Neural cell (in vitro differentiated cells): ENCODE measurements around the gene SEPTIN1. TPM values are rescaled to one million over a fixed set of nuclear protein-coding genes. Genes with fewer than 3 reads are reported as not detected.
A peak's percentile ranks its signal among the peaks of the same experiment; 100 is the strongest.

Source experiments
- H2AFZ ChIP-seq: fragments of 200-600, 300-800 bp; sonication (generic), shearing (Covaris generic); 2 replicates; pipeline ENCODE4 v1.6.0; 2014; ENCODE audit warnings: low read depth, mild to moderate bottlenecking, antibody characterized with exemption, low read length, moderate library complexity
- H3F3A ChIP-seq: fragments of 200-600 bp; shearing (Covaris generic); 2 replicates; pipeline ENCODE4 v1.6.1; 2016; ENCODE audit warnings: mild to moderate bottlenecking, moderate library complexity, mixed read lengths, antibody characterized with exemption, low read length; ENCODE audit not compliant: insufficient read depth, poor library complexity, severe bottlenecking
- H3K27ac ChIP-seq: fragments of 200-600, 300-800 bp; sonication (generic), shearing (Covaris generic); 2 replicates; pipeline ENCODE4 v1.5.1; 2014; ENCODE audit warnings: mild to moderate bottlenecking, low read length, moderate library complexity
- H3K27me3 ChIP-seq: fragments of 300-800, 200-600 bp; sonication (generic), shearing (Covaris generic); 2 replicates; pipeline ENCODE4 v1.6.0; 2014; ENCODE audit warnings: mild to moderate bottlenecking, low read depth, low read length, moderate library complexity; ENCODE audit not compliant: insufficient read depth
- H3K36me3 ChIP-seq: fragments of 300-800, 200-600 bp; sonication (generic), shearing (Covaris generic); 2 replicates; pipeline ENCODE4 v1.5.1; 2014; ENCODE audit warnings: mild to moderate bottlenecking, antibody characterized with exemption, low read length, moderate library complexity; ENCODE audit not compliant: insufficient read depth
- H3K4me2 ChIP-seq: fragments of 300-800, 200-600 bp; sonication (generic), shearing (Covaris generic); 2 replicates; pipeline ENCODE4 v1.6.0; 2014; ENCODE audit warnings: mild to moderate bottlenecking, low read length
- H3K4me3 ChIP-seq: fragments of 300-800, 200-600 bp; sonication (generic), shearing (Covaris generic); 2 replicates; pipeline ENCODE4 v1.5.1; 2014; ENCODE audit warnings: mild to moderate bottlenecking, low read length, moderate library complexity
- H3K79me2 ChIP-seq: fragments of 200-600 bp; shearing (Covaris generic); replicated peaks from 2 replicates; pipeline ENCODE4 v1.6.0; 2014; ENCODE audit warnings: mild to moderate bottlenecking, low read length, moderate library complexity; ENCODE audit not compliant: insufficient read depth
- H3K9ac ChIP-seq: fragments of 300-800, 200-600 bp; sonication (generic), shearing (Covaris generic); 2 replicates; pipeline ENCODE4 v1.6.1; 2016; ENCODE audit warnings: mild to moderate bottlenecking, low read length, mixed read lengths
- H3K9me2 ChIP-seq: fragments of 200-600 bp; shearing (Covaris generic); 2 replicates; pipeline ENCODE4 v1.6.1; 2016; ENCODE audit warnings: mild to moderate bottlenecking, low read length, mixed read lengths; ENCODE audit not compliant: insufficient read depth
- H3K9me3 ChIP-seq: fragments of 200-600, 300-800 bp; sonication (generic), shearing (Covaris generic); 2 replicates; pipeline ENCODE4 v1.6.1; 2016; ENCODE audit warnings: mild to moderate bottlenecking, mixed run types, low read length, moderate library complexity, mixed read lengths
- H4K20me1 ChIP-seq: fragments of 200-600 bp; shearing (Covaris generic); 2 replicates; pipeline ENCODE4 v1.6.1; 2016; ENCODE audit warnings: mild to moderate bottlenecking, mixed run types; ENCODE audit not compliant: insufficient read depth
- CTCF ChIP-seq: fragments of 450-650 bp; IDR thresholded peaks from 2 replicates; pipeline ENCODE4 v1.5.1; 2014; ENCODE audit warnings: antibody characterized with exemption, mild to moderate bottlenecking, moderate library complexity; ENCODE audit not compliant: poor library complexity, severe bottlenecking
- EP300 ChIP-seq: fragments of 450-650 bp; conservative IDR thresholded peaks from 2 replicates; pipeline ENCODE4 v1.6.1; 2014; ENCODE audit warnings: antibody characterized with exemption, mild to moderate bottlenecking, moderate library complexity; ENCODE audit not compliant: poor library complexity, severe bottlenecking
- EZH2 ChIP-seq: fragments of 200-600, 300-800 bp; shearing (Covaris generic), sonication (generic); IDR thresholded peaks from 2 replicates; pipeline ENCODE4 v1.6.1; 2014; ENCODE audit warnings: antibody characterized with exemption, low read length, borderline replicate concordance, mild to moderate bottlenecking; ENCODE audit not compliant: insufficient read depth, poor library complexity, severe bottlenecking
- MXI1 ChIP-seq: fragments of 450-650 bp; conservative IDR thresholded peaks from 2 replicates; pipeline ENCODE4 v1.6.1; 2014; ENCODE audit warnings: antibody characterized with exemption, mild to moderate bottlenecking; ENCODE audit not compliant: poor library complexity, severe bottlenecking
- POLR2AphosphoS5 ChIP-seq: IDR thresholded peaks from 2 replicates; pipeline ENCODE4 v1.6.1; 2012
- RAD21 ChIP-seq: fragments of 450-650 bp; conservative IDR thresholded peaks from 2 replicates; pipeline ENCODE4 v1.6.1; 2014; ENCODE audit warnings: antibody characterized with exemption, mild to moderate bottlenecking, moderate library complexity
- REST ChIP-seq: IDR thresholded peaks from 2 replicates; pipeline ENCODE4 v1.6.1; 2012; ENCODE audit warnings: borderline replicate concordance
- SMC3 ChIP-seq: fragments of 450-650 bp; conservative IDR thresholded peaks from 2 replicates; pipeline ENCODE4 v1.6.1; 2014; ENCODE audit warnings: antibody characterized with exemption, mild to moderate bottlenecking, moderate library complexity; ENCODE audit not compliant: poor library complexity
- TAF1 ChIP-seq: IDR thresholded peaks from 2 replicates; pipeline ENCODE4 v1.6.1; 2012; ENCODE audit warnings: low read depth
- polyA plus RNA-seq: library from polyadenylated mRNA; depleted of rRNA; stranded (reverse); fragments of >200 nt; gene quantifications from 2 replicates; pipeline ENCODE4 v1.2.3, GENCODE V29; 2014

SEPTIN1 gene
- polyA plus RNA-seq, 1 donor from 2014 or later = 0.38 TPM

- Histone ChIP-seq H3K36me3 (no peaks in the 10 kb centered on the region), H3K9ac (peak overlapping the region; percentile 94), H3K79me2 (peaks cover 17% of the 10 kb centered on the region), H3K4me3 (peak overlapping the region; percentile 84), H3K9me3 (no peaks in the 10 kb centered on the region), H3K9me2 (no peaks in the 10 kb centered on the region), H3K27me3 (no peaks in the 10 kb centered on the region), H2AFZ (no peak overlapping the region), H4K20me1 (no peaks in the 10 kb centered on the region), H3F3A (no peaks in the 10 kb centered on the region), H3K4me2 (peak overlapping the region; percentile 88), H3K27ac (no peak overlapping the region)
- TF ChIP-seq RAD21 (no peak), CTCF (no peak), EP300 (no peak), REST (no peak)
Measured at GRCh38 chr16:30353438-30354129, 28.8 kb downstream of the SEPTIN1 start.

GRCh38 chr16:30352488-30353401, 29.6 kb downstream of the SEPTIN1 start:
- Histone ChIP-seq H3K27ac (no peak overlapping the region), H4K20me1 (no peaks in the 10 kb centered on the region), H3K4me2 (no peak overlapping the region), H3F3A (no peaks in the 10 kb centered on the region), H3K9me3 (no peaks in the 10 kb centered on the region), H3K36me3 (no peaks in the 10 kb centered on the region), H3K27me3 (no peaks in the 10 kb centered on the region), H3K9me2 (no peaks in the 10 kb centered on the region), H2AFZ (no peak overlapping the region), H3K79me2 (peaks cover 17% of the 10 kb centered on the region), H3K4me3 (no peak overlapping the region), H3K9ac (no peak overlapping the region)
- TF ChIP-seq POLR2AphosphoS5 = no peak
- TF ChIP-seq EP300 = no peak
- TF ChIP-seq MXI1 = no peak
- TF ChIP-seq CTCF = no peak
- TF ChIP-seq EZH2 = no peak
- no peak for TF ChIP-seq SMC3
- no peak for TF ChIP-seq REST
- no peak for TF ChIP-seq RAD21
- no peak for TF ChIP-seq TAF1
